ENCODE measurements around the gene DNAJC27. TPM values are rescaled to one million over a fixed set of nuclear protein-coding genes. Genes with fewer than 3 reads are reported as not detected.

Gene DNAJC27
- total RNA-seq, 4 donors from 2014 or later, result 4.0 to 7.6 (median 5.7) TPM

- 24% methylated on average over 3 of the region's 3 CpGs; no CpG with 5 or more reads in 1 of the 2 donors for WGBS, 2 donors (ENCODE audit: low coverage in 1 of 2)
- TF ChIP-seq POLR2A (IDR thresholded peaks at IDR 0.05) (no peak), POLR2AphosphoS5 (IDR thresholded peaks at IDR 0.05) (no peak), CTCF (IDR thresholded peaks at IDR 0.05) (no peak), EP300 (IDR thresholded peaks at IDR 0.05; ENCODE audit: low read depth) (no peak)
- H3K4me3 ChIP-seq, result no peak overlapping the region
- no peak overlapping the region for H3K27ac ChIP-seq
- in situ Hi-C loops (cut with MboI; ENCODE audit: low pct_ligation_motif_present in 1 of 4, low pct_unique_long_range_greater_than_20kb in 1 of 4, low sequenced_read_pairs in 3 of 4), result loop anchor here in 2 of 4 donors (10.0 kb wide), 1 partner anchor 148 kb away; no protein-coding TSS in a partner anchor
- DNase-seq, result no peak
- no peaks in the 10 kb centered on the region for H3K9me3 ChIP-seq
- H3K36me3 ChIP-seq, result no peaks in the 10 kb centered on the region
- H3K4me1 ChIP-seq, result peaks cover 0 to 16% (median 7%) of the 10 kb centered on the region in 4 donors
- intact Hi-C loops (cut with DNase I; ENCODE audit: low total_unique reads), result loop anchor here (5.0 kb wide), 1 partner anchor 56 kb away; the partner anchor contains the start of gene EFR3B
- H3K27me3 ChIP-seq, result no peaks in the 10 kb centered on the region
These were observed 14.6 kb upstream of the DNAJC27 start for GRCh38 chr2:24986372-24986771.

- intact Hi-C loops (cut with DNase I; ENCODE audit: low total_unique reads), result loop anchor here (5.0 kb wide), 1 partner anchor 57 kb away; the partner anchor contains the start of gene EFR3B
- Histone ChIP-seq H3K27ac (peak overlapping the region in 3 of 4 donors; percentile 26 to 60 (median 59)), H3K9me3 (no peaks in the 10 kb centered on the region), H3K4me1 (peaks cover 0 to 16% (median 7%) of the 10 kb centered on the region in 4 donors), H3K36me3 (no peaks in the 10 kb centered on the region), H3K4me3 (no peak overlapping the region), H3K27me3 (no peaks in the 10 kb centered on the region)
- DNase-seq, result no peak
- in situ Hi-C loops (cut with MboI; ENCODE audit: low pct_ligation_motif_present in 1 of 4, low pct_unique_long_range_greater_than_20kb in 1 of 4, low sequenced_read_pairs in 3 of 4), result loop anchor here in 2 of 4 donors (10.0 kb wide), 1 partner anchor 149 kb away; no protein-coding TSS in a partner anchor
- WGBS, 2 donors (ENCODE audit: low coverage in 1 of 2), result 84 to 94% methylated on average over 5 to 8 of the region's 8 CpGs
- TF ChIP-seq POLR2A (IDR thresholded peaks at IDR 0.05) (no peak), CTCF (IDR thresholded peaks at IDR 0.05) (no peak), POLR2AphosphoS5 (IDR thresholded peaks at IDR 0.05) (no peak), EP300 (IDR thresholded peaks at IDR 0.05; ENCODE audit: low read depth) (no peak)
These were observed 13.8 kb upstream of the DNAJC27 start for GRCh38 chr2:24985511-24985910.

GRCh38 chr2:24984912-24985311, 13.2 kb upstream of the DNAJC27 start:
- H3K27ac ChIP-seq, result peak overlapping the region in 3 of 4 donors; percentile 26 to 60 (median 59)

More at GRCh38 chr2:24984912-24985311, 13.2 kb upstream of the DNAJC27 start:
- DNase-seq, result peak; percentile 18
- Histone ChIP-seq H3K4me1 (peaks cover 0 to 16% (median 7%) of the 10 kb centered on the region in 4 donors), H3K4me3 (no peak overlapping the region), H3K36me3 (no peaks in the 10 kb centered on the region), H3K27me3 (no peaks in the 10 kb centered on the region), H3K9me3 (no peaks in the 10 kb centered on the region)
- in situ Hi-C loops (cut with MboI; ENCODE audit: low pct_ligation_motif_present in 1 of 4, low pct_unique_long_range_greater_than_20kb in 1 of 4, low sequenced_read_pairs in 3 of 4), result loop anchor here in 2 of 4 donors (10.0 kb wide), 1 partner anchor 150 kb away; no protein-coding TSS in a partner anchor
- intact Hi-C loops (cut with DNase I; ENCODE audit: low total_unique reads), result loop anchor here (5.0 kb wide), 1 partner anchor 57 kb away; the partner anchor contains the start of gene EFR3B
- WGBS, 2 donors (ENCODE audit: low coverage in 1 of 2), result 40 to 53% methylated on average over 3 to 8 of the region's 8 CpGs
- TF ChIP-seq CTCF (IDR thresholded peaks at IDR 0.05) (no peak), POLR2AphosphoS5 (IDR thresholded peaks at IDR 0.05) (no peak), POLR2A (IDR thresholded peaks at IDR 0.05) (no peak), EP300 (IDR thresholded peaks at IDR 0.05; ENCODE audit: low read depth) (no peak)

All from transverse colon (tissue), 4 donors.